HG02798 (cell line): ENCODE measurements around the gene SAMD4B.

Experiments
- ATAC-seq: cut with Tn5 transposase; IDR thresholded peaks from one replicate; pipeline ENCODE4 v1.9.1; 2021; ENCODE audit warnings: mild to moderate bottlenecking; ENCODE audit not compliant: unreplicated experiment, poor library complexity

SAMD4B gene

GRCh38 chr19:39406656-39407409 lies 64.6 kb downstream of the SAMD4B start, which contains the start of gene ZFP36:
Gene ZFP36 (plus strand): TSS chr19:39406847. CDS start chr19:39406905, 58 bp downstream.
- ATAC-seq: peak; percentile 23

- no peak for ATAC-seq
Measured at GRCh38 chr19:39407410-39407659, 65.1 kb downstream of the SAMD4B start.

DNA sequence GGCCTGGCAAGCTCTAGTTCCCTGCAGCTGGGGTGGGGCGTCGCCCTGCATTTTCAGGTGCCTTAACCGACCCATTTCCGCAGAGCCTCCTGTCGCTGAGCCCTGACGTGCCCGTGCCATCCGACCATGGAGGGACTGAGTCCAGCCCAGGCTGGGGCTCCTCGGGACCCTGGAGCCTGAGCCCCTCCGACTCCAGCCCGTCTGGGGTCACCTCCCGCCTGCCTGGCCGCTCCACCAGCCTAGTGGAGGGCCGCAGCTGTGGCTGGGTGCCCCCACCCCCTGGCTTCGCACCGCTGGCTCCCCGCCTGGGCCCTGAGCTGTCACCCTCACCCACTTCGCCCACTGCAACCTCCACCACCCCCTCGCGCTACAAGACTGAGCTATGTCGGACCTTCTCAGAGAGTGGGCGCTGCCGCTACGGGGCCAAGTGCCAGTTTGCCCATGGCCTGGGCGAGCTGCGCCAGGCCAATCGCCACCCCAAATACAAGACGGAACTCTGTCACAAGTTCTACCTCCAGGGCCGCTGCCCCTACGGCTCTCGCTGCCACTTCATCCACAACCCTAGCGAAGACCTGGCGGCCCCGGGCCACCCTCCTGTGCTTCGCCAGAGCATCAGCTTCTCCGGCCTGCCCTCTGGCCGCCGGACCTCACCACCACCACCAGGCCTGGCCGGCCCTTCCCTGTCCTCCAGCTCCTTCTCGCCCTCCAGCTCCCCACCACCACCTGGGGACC lies 65.6 kb downstream of the SAMD4B start:
- no peak for ATAC-seq

- no peak for ATAC-seq
Measured at GRCh38 chr19:39408392-39409207, 66.4 kb downstream of the SAMD4B start.

GRCh38 chr19:39409208-39410016 lies 67.2 kb downstream of the SAMD4B start:
- ATAC-seq: peak; percentile 8

DNA sequence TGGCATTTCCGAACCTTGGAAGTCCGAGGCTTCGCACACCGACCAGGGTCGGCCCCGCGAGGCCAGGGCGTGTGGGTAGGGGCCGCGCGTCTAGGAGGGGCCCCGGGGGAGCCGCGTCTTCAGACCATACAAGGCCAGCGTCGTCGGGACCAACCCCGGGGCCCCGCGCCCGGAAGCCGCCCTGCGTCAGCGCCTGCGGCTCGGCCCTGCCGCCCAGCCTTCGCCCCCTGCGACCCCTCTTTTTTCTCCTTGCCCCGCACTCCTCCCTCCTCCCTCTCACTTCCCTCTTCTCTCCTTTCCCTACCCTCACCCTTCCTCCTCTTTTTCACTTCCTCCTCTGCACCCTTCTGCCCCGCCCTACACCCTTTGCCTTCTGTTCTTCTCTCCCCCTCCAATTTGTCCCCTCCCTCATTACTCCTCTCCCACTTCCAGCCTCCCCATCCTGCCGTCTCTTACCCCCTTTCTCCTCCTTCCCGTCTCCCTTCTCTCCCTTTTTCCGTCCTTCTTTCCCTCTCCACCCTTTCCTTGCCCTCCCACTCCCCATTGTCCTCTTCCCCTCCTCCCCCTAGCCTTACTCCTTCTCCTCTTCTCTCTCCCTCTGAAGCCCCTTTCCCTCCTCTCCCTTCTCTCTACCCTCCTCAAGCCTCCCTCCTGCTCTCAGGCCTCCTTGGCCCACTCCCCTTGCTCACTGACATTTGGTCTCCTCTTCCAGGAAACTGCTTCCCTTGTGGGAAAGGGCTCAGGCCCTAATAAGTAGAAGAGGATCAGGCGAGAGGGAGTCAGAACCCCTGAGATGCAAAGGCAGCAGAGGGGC lies 68.0 kb downstream of the SAMD4B start:
- ATAC-seq: peak; percentile 14

DNA sequence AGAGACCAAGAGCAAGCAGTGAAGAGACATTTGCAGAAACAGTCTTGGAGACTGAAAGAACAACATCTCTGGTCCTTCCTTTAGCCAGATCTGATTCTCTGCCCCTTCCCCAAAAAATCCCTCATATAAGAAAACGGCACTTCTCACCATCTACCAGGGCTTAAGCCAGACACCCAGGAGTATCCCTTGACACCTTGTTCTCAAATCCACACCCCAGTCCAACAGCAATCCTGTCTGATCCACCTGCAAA lies 68.5 kb downstream of the SAMD4B start:
- no peak for ATAC-seq

DNA sequence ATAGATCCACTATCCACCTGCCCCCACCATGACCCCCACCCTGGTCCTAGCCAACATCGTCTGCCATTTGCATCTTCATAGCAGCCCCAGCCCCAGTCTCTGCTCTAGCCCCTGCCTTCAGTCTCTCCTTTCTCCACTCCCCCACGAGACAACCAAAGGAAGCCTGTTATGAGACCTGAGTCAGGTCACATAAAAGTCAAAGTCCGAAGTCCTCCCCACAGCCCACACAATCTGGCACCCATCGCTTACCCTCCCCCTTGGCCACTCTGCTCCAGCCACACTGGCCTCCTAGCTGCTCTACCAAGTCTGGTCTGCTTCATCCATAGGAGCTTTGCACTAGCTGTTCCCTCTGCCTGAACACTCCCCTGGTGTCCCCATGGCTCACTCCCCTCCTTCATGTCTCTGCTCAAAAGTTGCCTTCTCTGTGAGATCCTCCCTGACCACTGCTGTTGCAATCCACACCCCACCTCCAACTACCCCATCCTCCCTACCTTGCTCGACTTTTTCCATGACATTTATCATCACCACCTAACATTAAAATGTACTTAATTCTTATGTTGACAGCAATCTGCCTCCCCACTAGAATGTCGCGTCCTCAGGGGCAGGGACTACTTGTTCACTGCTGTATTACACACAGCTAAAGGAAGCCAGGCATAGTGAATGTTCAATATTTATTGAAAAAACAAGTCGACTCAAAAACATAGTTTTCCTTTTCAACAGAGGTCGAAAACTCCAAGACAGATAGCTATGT lies 69.0 kb downstream of the SAMD4B start:
- ATAC-seq: no peak

DNA sequence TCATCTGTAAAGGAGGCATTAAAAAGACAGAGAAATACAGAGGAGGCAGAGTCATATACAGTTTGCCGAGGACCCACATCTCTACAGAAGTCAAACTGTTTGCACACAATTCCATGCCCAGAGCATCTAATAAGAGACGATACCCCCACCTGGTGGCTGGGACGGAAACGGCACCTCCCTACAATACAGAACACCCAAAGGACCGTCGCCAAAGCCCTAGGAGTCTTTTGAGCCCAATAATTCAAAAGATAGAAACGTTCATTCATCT lies 69.5 kb downstream of the SAMD4B start:
- peak; percentile 21 for ATAC-seq

- peak; percentile 61 for ATAC-seq
Measured at GRCh38 chr19:39412100-39412866, 70.1 kb downstream of the SAMD4B start, which contains the start of gene PLEKHG2. Gene PLEKHG2 (plus strand): TSS chr19:39412669. CDS start chr19:39414087, 1,418 bp downstream.

DNA sequence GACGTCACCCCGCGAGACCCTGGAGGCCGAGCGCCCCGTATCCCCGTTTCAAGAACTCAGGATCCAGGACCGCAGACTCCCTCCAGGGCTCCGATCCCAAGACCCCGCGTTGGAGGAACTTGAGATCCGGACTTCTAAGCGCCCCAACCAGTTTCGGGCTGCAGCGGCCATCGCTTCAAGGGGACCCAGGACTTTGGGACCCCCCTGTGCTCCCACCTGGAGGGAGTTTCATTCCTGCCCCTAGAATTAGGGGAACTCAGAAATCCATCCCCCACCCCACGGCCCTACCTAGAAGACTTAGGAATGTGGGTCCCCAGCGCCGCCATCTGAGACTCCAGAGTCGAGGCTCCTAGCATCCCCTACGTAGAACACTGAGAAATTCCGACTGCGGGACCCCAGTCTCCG lies 70.6 kb downstream of the SAMD4B start:
- ATAC-seq: no peak

DNA sequence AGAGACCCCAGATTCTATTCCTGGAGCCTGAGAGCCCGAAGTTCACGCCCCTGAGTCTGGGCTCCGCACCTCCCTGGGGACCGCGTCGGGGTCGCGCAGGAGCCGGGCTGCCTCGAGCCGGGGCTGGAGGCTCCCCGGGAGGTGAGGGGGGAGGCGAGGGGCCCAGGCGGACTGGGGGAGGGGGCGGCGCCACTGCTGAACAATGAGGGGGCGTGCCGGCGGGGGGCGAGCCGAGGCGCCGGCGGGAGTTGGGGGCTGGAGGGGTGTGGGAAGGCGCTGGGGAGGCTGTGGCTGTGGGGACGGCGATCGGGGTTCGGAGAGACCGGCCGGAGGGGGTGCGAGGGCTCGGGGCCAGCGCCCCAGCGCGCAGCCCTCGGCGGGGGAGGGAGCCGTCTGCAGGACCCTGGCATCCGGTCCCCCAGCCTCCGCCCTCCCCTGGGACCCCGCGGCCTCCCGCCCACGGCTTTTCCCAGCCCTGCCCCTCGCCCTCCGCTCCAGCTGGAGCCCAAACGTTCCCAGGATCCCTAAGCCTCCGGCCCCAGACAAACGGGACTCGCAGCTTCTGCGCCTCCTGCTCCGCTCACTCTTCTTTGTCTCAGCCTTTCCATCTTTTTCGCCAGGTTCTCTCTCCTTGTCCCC lies 71.2 kb downstream of the SAMD4B start:
- no peak for ATAC-seq

GRCh38 chr19:39413911-39414608 lies 71.8 kb downstream of the SAMD4B start:
- no peak for ATAC-seq

DNA sequence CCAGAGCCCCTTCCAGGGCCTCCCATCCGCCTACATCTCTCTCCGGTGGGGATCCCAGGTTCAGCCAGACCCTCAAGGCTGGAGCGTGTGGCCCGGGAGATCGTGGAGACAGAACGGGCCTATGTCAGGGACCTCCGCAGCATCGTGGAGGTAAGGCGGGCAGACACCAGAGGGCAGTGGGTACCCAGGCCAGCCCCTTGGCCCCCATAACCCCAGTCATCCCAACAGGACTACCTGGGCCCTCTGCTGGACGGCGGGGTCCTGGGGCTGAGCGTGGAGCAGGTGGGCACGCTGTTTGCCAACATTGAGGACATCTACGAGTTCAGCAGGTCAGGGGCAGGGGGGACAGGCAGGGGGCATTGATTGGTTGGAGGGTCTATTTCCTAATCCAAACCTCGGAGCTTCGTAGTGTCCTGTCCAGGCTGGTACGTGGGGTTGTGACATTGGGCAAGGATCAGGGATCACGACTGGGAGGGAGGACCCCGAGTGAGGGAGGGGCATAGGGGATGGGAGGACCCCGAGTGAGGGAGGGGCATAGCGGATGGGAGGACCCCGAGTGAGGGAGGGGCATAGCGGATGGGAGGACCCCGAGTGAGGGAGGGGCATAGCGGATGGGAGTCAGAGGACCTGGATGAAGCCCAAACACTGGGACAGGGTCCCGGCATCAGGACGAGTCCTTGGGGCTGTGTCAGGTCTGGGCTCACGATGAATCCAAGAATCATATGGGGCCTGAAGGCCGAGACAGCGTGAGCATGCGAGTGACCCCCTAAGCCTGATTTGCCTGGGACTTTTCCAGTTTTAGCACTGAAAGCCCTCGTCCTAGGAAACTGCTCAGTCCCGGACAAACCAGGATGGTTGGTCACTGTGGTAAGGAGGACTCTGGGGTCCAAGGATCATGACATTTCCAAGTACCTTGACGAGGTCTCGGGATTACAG lies 73.2 kb downstream of the SAMD4B start:
- no peak for ATAC-seq

DNA sequence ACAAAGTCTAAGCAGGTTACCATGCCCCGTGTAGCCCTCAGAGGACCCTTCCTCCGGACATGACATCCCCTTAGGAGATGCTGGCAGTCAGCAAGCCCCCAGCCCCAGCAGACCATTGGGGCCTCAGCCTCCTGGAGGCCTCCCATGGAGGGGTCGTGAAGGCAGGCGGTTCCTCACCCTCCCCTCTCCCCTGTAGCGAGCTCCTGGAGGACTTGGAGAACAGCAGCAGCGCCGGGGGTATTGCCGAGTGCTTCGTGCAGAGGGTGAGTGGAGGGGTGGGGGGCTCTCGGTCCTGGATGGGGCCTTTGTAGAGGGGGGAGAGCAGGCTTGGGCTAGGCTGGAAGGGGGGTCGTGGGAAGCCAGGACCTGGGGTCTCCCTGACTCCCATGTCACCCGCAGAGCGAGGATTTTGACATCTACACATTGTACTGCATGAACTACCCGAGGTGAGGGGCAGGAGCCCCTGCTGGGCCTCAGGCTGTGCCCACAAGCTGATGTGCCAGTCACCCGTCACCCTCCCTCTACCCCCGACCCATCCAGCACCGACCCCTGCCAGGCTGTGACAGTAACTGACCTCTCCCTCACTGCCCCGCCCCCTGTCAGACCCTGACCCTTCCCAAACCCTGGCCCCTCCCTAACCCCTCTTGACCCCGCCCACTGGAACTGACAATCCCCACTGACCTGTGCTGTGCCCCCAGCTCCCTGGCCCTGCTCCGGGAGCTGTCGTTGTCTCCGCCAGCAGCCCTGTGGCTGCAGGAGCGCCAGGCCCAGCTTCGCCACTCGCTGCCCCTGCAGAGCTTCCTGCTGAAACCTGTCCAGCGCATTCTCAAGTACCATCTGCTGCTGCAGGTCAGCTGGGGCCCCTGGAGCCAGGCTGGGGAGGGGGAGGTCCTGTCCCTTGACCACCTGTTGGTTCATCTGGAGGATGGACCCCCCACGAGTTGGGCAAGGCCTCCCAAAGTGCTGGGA lies 74.2 kb downstream of the SAMD4B start:
- ATAC-seq: no peak
